GM21619 (cell line): ENCODE results near the gene MDM4.
"Not testable (repeated sequence)": the region's sequence is repeated elsewhere in the genome, so short reads cannot be mapped to it uniquely, and the experiment has no call there.

ENCODE experiments used
- ATAC-seq: cut with Tn5 transposase; IDR thresholded peaks from one replicate; pipeline ENCODE4 v1.9.1; 2021; ENCODE audit not compliant: unreplicated experiment

The MDM4 gene

GRCh38 chr1:204513117-204513716, 3.0 kb upstream of the MDM4 start:
- ATAC-seq = no peak

DNA sequence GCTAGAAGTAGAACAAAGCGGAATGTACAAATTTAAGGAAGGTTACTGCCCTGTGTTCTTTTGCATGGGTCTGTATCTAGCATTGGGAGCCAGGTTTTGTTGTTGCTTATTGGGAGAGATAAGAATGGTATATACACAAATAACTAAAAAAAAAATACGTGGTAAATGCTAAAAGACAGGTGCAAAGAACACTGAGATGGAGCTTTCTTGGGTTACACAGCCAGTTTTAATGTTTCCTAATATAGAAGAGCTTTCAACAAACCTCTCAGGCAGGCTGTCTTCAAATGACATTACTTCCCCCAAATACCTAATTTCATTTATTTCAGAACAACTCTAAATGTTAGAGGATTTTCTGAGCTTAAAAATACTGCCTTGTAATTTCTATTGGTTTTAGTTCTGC, 1.4 kb upstream of the MDM4 start:
- no peak for ATAC-seq

- ATAC-seq = not testable (repeated sequence)
Observed at GRCh38 chr1:204517382-204517781, 1.2 kb downstream of the MDM4 start.

DNA sequence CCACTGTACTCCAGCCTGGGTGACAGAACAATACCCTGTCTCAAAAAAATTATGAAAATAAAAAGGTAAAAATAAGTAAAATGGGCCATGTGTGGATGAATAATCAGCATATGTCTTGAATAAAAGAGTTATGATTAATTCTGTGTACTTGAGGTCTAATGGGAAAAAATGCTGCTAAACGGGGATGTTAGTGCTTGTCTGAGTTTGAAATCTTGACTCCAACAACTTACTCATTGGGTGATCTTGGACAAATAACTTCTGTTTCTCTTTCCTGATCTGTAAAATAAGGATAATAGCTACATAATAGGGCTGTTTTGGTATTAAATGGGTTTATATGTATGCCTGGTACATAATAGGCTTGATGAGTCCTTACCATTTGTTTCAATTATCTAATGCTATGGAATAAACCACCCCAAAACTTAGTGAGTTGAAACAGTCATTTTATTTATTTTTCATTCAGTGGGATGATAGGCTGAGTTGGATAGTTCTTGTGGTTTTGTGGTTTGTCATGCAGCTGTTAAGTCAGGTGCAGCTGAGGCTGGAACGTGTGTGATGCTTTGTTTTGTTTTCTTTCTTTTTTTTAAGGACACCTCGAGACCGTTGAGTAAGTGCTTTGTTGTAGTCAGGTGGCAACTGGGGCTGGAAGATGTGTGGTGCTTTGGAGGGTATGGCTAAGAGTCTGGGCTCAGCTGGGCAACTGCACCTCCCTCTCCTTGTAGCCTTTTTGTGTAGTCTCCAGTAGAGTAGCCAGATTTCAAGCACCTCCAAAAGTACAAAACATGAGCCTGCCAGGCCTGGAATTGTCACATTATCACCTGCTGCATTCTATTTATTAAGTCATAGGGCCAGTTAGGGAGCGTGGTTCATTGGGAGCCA, 4.9 kb downstream of the MDM4 start:
- ATAC-seq = peak; percentile 55

DNA sequence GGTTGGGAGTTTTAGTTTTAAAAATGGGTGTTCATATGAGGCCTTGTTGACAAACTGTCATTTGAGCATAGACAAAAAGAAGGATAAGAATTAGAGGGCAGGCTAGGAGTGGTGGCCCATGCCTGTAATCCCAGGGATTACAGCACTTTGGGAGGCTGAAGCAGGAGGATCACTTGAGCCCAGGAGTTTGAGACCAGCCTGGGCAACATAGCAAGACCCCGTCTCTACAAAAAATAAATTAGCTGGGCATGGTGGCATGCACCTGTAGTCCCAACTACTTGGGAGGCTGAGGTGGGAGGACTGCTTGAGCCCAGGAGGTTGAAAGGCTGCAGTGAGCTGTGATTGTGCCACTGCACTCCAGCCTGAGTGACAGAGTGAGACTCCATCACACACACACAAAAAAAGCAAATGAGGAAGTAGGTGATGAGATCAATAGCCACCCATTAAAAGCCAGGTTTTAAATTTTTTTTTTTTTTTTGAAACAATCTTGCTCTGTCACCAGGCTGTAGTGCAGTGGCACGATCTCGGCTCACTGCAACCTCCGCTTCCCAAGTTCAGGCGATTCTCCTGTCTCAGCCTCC, 5.8 kb downstream of the MDM4 start:
- ATAC-seq = not testable (repeated sequence)

DNA sequence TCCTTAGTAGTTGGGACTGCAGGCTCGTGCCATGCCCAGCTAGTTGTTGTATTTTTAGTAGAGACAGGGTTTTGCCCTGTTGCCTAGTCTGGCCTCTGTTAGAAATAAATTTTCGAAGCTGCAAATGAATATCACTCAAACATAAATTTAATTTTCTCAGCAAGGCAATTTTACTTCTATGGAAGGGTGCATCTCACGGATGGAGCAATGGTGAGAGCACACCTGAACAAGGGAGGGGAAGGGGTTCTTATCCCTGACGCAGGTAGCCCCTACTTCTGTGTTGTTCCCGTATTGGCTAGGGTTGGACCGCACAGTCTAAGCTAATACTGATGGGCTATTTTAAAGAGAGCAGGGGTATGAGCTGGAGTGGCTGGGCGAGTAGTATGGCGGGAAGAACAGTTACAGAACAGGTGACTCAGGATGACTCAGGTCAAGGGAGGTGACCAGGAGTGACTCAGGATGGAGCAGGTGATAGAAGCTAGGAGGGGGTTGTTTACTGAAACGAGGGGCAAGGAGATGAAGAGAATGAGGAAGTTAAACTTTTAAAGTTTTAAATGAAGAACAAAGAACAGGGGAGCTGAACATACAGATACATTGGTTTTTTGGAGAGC, 7.5 kb downstream of the MDM4 start:
- no peak for ATAC-seq

DNA sequence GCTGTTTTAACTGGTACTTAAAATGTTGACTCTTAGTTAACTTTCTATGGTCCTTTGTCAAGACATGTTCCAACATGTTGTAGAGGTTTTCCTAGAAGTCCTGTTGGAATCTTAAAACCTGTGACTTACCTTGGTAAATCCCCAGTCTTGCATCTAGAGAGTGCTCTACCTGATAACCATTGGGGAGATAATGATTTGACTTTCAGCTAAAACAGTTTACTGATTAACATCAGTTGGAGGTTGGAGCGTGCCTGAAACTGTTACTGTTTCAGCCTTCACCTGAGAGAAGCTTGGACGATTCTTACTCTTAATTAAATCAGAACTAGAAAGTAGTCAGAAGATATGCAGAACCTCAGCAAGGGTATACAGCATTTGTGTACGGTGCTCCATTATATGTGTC, 8.8 kb downstream of the MDM4 start:
- peak; percentile 47 for ATAC-seq

DNA sequence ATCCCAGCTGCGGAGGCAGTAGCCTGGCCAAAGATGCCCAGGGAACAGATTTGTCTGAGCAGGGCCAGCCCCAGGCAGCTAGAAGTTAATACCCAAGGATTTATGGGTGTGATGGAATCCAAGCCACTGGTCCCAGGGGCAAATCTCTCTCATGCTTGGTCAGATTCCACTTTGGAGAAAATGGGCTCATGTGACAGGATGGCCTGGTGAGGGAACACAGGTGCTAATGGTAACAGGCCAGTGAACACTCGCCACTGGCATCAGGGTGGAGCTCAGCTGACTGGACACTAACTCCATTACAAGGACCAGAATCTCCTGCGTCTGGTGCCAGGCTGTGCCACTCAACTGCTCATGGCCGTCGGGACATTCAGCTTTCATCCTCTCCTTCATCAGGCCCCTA, 12.0 kb downstream of the MDM4 start:
- ATAC-seq = no peak

DNA sequence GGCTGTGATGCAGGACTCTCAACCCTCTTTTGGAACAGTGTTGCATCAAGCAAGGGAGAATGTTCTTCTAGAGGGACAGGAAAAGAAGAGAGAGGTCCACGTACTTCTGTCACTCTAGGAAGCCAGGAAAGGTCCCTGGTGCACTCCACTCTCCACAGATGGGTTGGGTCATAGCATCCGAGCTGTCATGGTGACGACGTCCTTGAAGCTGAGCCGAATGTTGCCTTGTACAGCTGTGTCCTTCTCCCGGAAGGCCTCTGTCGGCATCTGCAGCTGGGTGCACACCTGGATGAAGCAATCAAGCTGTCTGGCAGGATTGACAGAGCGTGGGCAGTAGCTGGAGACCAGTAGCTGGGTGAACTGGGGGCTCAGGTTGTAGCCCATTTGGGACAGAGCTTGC, 12.5 kb downstream of the MDM4 start:
- ATAC-seq = no peak

GRCh38 chr1:204529371-204529895, 13.2 kb downstream of the MDM4 start:
- ATAC-seq = no peak

- peak; percentile 77 for ATAC-seq
Observed at GRCh38 chr1:204530932-204531331, 14.7 kb downstream of the MDM4 start.

DNA sequence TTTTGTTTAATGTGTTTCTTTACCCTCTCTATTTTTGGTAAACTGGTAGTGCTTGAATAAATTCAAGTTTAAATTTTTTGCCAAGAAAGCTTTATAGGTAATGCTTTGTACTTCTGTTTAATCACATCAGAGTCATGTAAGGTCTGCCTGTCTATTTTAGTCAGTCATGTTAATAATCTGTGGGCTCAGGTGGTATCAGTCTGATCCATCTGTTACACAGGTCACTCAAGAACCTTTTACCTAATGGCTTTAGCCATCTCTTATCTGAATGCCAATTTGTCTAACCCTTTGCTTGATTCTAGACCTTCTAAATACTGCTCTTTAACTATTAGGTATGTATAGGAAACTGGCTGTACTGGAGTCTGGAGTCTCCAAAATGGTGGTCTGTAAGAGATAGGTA, 16.6 kb downstream of the MDM4 start:
- ATAC-seq = no peak

GRCh38 chr1:204541626-204542025, 25.4 kb downstream of the MDM4 start:
- ATAC-seq = no peak

DNA sequence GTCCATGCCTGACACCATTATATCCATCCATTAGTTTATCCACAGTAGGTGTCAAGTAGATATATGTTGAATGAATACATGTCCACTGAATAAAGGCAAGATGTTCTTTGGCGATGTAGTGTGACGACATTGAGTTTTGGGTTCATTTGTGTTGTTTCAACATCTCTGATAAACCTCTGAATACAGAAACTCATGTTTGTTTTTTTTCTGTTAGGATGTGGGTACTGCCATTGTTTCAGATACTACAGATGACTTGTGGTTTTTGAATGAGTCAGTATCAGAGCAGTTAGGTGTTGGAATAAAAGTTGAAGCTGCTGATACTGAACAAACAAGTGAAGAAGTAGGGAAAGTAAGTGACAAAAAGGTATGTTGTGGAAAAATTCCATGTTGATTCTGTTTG, 28.1 kb downstream of the MDM4 start:
- ATAC-seq = no peak

DNA sequence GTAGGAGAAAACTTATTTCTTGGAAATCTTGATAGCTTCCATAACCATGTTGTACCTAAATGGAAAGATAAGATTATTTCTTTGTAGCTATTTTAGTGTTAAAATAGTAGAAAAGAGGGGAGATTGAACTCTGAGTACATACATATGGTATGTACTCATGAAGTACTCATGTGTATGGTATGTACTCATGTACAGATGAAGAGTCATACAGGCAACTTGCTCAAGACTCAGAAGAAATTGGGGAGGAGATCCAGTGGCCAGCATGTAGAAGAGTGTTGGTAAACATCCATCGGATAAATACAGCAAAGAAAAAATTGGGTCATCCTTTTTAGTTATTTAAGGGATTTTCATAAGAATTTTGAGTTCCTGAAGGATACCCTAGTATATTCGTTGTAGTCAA, 29.0 kb downstream of the MDM4 start:
- ATAC-seq = no peak

DNA sequence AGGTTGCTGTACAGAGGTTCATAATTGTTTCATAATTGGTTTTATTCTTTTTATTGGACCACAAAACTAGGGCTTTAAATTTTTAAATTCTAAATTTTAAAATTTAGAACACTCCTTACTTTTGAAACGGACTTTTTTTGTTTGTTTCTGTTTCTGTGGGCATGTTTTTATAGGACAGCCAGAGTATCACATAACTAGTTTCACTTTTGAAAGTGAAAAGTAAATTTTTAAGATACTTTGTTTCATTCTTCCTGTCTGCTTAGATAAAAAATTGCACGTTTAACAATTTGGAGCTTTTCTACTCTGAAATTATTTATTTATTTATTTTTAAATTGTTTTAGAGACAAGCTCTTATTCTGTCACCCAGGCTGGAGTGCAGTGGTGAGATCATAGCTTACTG, 29.7 kb downstream of the MDM4 start:
- no peak for ATAC-seq

DNA sequence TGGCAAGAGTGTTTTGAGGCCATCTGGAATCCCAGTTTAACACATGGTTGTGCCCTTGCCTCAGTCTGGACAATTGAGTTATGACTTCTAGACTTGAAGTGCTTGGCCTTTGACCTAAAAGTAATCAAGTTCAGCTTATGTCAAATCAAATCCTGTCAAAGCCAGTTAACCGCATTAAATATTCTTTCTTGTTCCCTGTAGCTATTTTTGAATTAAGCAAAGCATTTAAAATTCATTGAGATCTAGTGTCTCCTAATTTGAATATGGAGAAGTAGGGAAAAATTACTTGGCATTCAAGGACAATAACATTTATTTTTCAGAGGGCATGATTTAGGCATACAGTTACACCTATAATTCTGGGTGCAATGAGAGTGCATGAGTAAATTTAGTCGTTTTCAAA, 32.1 kb downstream of the MDM4 start:
- no peak for ATAC-seq

- ATAC-seq = no peak
Observed at GRCh38 chr1:204549313-204549712, 33.1 kb downstream of the MDM4 start.

GRCh38 chr1:204550926-204551325, 34.7 kb downstream of the MDM4 start:
- ATAC-seq = no peak

DNA sequence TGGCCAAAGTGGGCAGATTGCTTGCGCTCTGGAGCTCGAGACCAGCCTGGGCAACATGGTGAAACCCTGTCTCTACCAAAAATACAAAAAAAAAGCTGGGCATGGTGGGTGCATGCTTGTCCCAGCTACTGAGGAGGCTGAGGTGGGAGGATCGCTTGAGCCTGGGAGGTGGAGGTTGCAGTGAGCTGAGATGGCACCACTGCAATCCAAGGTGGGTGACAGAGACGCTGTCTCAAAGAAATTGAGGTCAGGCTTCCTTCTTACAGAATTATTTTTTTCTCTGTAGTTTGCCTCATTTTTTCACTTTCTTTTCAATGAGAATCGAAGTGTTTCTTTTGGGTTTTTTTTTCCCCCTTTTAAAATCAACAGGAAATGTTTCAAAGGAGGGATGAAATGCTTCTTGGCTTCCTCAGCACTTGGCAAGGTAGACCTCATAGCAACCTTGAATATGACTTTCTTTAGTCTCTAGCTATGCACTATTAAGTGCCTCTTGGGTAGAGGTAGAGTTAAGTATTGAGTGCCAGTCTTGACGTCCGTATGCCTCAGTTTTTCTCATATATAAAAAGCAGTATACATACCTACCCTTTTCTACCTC, 40.3 kb downstream of the MDM4 start:
- ATAC-seq = no peak

- ATAC-seq = no peak
Observed at GRCh38 chr1:204558467-204558866, 42.3 kb downstream of the MDM4 start.
